ENCODE results near the gene TTYH1.

DNA sequence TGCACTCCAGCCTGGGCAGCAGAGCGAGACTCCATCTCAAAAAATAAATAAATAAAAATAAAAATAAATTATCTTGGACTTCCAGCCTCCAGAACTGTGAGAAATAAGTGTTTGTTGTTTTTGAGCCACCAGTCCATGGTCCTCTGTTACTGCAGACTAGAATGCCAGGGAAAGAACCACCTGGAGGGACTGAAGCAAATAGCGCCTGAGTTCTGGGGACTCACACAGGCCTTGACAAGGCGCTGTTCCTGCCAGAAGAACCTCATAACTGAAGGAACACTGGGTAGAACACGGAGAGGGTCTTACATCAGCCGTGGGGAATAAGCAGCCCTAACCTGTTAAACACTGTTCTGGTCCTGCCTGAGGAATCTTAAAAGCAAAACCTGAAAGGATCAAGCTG, 25.4 kb downstream of the TTYH1 start:
- TF ChIP-seq CTCF (IDR thresholded peaks at IDR 0.05; ENCODE audit: insufficient read depth, low read length) (no peak), POLR2AphosphoS5 (IDR thresholded peaks at IDR 0.05; ENCODE audit: low read depth) (no peak), REST (IDR thresholded peaks at IDR 0.05; ENCODE audit: insufficient replicate concordance, low read depth) (no peak), GABPA (IDR thresholded peaks at IDR 0.05; ENCODE audit: low read depth) (no peak), SPI1 (IDR thresholded peaks at IDR 0.05; ENCODE audit: borderline replicate concordance, low read depth) (no peak)
